GM21786 (cell line): Measurements from ENCODE around the gene SLN.
A peak's percentile ranks its signal among the peaks of the same experiment; 100 is the strongest.
"Not testable (repeated sequence)": the region's sequence is repeated elsewhere in the genome, so short reads cannot be mapped to it uniquely, and the experiment has no call there.

Experiments
- ATAC-seq: cut with Tn5 transposase; IDR thresholded peaks from one replicate; pipeline ENCODE4 v1.9.1; 2021; ENCODE audit not compliant: unreplicated experiment

The SLN gene

GRCh38 chr11:107711861-107712755 lies at the start of gene SLN:
Gene SLN, minus strand, starts transcription at chr11:107712056.
- no peak for ATAC-seq

- ATAC-seq: not testable (repeated sequence)
Observed at GRCh38 chr11:107758719-107759355, 47.0 kb upstream of the SLN start.

- ATAC-seq: no peak
Observed at GRCh38 chr11:107757661-107758060, 45.8 kb upstream of the SLN start.

DNA sequence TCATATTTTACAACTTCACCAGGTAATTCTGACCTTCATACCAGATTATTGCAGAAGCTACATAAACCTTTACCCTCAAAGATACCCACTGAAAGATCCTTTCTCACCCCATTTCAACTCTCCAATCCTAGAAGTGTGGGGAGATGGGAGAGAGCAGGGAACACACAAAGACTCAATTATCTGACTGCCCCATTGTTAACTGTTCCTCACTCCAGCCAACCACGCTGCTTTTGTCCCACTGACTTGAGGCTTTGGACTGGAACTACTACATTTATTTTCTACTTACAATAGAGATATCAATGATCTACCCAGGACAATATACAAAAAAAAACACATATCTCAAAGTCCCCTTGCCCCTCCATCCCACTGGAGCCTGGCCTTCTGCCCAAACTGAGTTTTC lies 44.7 kb upstream of the SLN start:
- ATAC-seq: no peak

GRCh38 chr11:107752949-107753822 lies 41.3 kb upstream of the SLN start:
- ATAC-seq: no peak

DNA sequence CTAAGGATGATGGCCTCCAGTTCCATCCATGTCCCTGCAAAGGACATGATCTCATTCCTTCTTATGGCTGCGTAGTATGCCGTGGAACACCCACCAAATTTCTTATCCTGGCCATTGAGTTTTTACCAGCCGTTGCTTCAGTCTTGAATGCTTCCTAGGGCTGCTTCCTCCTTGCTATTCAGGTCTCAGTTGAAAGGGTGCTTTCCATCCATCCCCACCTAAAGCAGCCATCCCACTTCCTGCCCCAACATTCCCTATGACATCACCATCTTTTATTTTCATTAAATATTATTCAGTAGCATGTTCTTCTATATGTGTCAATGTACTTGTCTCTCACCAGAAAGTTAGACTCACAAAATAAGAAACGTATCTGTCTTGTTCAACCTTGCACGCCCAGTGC lies 40.7 kb upstream of the SLN start:
- no peak for ATAC-seq

GRCh38 chr11:107751082-107751481 lies 39.2 kb upstream of the SLN start:
- ATAC-seq: no peak

- no peak for ATAC-seq
Observed at GRCh38 chr11:107750313-107750712, 38.5 kb upstream of the SLN start.

DNA sequence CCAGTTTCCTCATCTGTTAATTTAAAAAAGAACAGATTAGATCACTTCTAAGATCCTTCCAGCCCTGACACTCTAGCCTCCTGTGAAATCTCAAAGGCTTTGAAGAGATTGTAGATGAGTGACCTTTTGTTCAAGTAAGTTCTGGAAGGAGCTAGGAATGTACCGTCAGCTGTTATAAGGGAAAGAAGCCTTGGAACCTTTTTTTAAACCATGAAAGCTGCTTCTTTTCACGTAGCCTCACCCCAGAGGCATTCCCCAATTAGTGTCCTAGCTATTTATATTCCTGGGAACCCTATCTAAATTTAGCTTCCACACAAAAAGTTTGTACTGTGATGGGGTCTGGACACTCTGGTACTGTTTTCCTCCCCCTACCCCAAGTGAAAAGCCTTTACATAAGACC lies 35.8 kb upstream of the SLN start:
- no peak for ATAC-seq

- ATAC-seq: no peak
Observed at GRCh38 chr11:107744736-107745135, 32.9 kb upstream of the SLN start.

DNA sequence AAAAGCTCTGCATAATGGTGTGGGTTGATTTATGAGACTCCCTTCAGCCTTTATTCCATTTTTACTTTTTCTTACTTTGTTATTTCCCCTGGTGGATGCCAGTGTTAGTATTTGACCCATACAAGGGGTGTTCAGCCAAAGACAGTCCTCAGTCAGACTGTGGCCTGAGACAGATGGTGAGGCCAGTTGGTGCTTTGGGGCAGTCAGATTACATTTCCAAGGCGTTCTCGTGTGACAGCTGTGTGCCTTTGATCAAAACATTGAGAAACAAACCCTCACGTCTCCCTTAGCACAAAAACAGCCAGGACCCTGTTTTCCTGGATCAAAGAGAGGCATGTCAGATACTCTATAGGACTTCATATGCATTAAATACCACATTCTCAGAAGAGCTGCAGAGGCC lies 31.3 kb upstream of the SLN start:
- no peak for ATAC-seq

DNA sequence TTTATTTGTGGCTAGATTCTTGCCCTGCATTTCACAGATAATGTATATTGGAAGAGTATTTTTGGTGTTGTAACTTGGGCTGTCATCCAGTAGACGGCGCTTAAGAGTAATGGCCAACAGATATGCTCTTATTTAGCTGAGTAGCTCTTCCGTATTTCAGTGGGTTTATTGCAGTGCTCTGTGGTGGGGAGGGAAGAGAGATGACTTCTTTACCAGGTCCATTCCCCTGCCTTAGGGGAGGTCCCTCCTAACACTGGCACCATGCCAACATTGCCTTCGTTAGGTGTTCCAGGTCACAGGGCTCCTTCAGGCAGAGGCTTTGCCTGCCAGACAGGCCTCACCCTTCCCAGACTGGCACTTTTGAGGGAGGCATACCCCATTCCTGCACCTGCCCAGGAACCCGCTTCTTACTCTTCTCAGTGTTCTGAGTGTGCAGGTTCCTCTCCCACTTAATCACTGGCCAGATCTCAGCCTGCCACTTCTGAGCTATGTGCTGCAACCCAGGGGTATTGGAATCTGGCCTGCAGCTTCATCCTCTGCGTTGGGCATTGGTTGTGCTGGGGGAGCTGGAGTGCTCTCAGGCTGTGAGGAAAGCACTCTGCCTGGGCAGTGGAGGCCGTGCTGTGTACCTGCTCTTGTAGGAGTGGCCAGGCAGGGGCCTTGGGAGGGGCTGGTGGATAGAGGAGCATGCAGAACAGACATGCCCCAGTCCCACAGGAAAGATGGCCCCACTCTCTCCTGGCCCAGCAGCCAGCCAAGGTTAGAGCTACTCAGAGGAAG lies 29.4 kb upstream of the SLN start:
- peak; percentile 87 for ATAC-seq

DNA sequence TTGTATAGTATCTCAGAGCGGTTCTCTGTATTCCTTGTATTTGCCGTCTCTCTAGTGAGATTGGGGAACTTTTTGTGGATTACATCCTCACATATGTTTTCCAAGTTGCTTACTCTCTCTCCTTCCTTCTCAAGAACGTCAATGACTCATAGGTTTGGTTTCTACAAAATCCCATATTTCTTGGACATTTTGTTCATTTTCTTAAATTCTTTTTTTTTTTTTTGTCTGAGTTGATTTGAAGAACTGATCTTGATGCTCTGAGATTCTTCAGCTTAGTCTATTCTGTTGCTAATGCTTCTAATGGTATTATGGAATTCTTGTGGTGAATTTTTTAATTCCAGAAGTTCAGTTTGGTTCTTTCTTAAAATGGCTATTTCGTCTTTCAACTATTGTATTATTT lies 28.4 kb upstream of the SLN start:
- ATAC-seq: no peak

DNA sequence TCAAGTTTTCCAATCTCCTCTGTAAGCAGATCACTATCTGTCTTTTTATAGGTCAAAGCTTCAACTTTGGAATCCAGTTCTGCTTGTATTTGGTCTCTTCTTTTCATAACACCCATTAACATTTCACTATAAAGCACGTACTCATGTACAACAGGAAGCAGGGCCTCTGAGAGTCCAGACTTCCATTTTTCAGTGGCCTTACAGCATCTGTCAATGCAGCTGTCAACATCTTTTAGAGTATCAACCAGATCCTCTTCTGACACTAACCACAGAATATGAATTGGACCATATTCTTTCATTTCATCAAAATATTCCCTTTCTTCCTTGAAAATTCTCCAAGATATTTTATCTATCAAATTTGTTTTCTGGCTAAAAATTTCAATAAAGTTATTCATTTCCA lies 24.7 kb upstream of the SLN start:
- no peak for ATAC-seq

- no peak for ATAC-seq
Observed at GRCh38 chr11:107733518-107733917, 21.7 kb upstream of the SLN start.

GRCh38 chr11:107732689-107733051 lies 20.8 kb upstream of the SLN start:
- no peak for ATAC-seq

DNA sequence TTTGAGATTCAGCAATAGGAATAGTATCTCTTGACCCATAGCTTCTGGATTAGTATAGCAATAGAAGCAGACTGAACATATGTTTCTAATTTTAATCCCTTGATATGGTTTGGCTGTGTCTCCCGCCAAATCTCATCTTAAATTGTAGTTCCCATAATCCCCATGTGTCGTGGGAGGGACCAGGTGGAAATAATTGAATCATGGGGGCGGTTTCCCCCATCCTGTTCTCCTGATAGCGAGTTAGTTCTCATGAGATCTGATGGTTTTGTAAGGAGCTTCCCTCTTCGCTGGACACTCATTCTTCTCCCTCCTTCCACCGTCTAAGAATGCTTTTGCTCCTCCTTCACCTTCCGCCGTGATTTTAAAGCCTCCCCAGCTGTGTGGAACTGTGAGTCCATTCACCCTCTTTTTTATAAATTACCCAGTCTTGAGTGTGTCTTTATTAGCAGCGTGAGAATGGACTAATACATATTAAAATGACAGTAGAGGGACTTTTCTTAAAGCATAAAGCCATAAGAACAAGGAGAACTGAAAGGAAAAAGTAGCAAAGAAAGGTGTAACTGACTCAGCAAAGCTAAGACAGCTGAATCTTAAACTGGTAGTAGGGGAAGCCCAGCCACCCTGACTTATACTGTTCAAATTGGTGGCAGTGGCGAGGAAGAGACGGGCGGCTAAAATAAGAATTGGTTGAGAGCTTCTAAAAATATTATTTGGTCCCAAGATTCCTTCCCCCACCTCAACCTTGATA lies 20.3 kb upstream of the SLN start:
- ATAC-seq: peak; percentile 63

DNA sequence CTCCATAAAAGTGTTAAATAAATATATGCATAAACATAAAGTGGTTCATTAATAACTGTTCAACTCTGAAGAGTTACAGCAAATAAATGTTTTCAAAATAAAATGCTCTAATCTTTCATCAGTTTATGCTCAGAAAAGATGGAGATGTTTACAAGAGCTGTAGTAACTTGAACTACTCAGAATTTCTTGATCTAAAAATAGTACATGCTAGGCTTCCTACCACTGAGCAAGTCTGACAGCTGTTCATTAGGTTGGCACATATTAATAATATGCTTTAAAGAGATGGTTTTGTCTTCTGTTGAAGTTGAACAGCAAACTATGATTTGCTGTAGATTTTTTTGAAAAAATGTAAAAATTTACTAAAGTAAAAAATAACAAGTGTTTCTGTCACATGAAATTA lies 10.8 kb upstream of the SLN start:
- no peak for ATAC-seq

GRCh38 chr11:107721207-107721606 lies 9.4 kb upstream of the SLN start:
- ATAC-seq: no peak

- ATAC-seq: no peak
Observed at GRCh38 chr11:107720303-107720774, 8.5 kb upstream of the SLN start.
